Myocyte (in vitro differentiated cells): ENCODE measurements around the gene NPTX1. TPM values are rescaled to one million over a fixed set of nuclear protein-coding genes. Genes with fewer than 3 reads are reported as not detected.

Experiments
- DNase-seq: peaks from one replicate; pipeline ENCODE4 v3.0.0-alpha.2; 2012; ENCODE audit warnings: low read depth
- total RNA-seq: library from RNA; depleted of rRNA; stranded (reverse); fragments of >200 nt; gene quantifications from 2 replicates; pipeline ENCODE4 v1.2.3, GENCODE V29; 2014

The NPTX1 gene
- total RNA-seq, 1 donor from 2014 or later, result 0.24 TPM

GRCh38 chr17:80445007-80445725 lies 31.2 kb downstream of the NPTX1 start:
- no peak for DNase-seq

- no peak for DNase-seq
Observed at GRCh38 chr17:80444644-80444979, 31.8 kb downstream of the NPTX1 start.

- no peak for DNase-seq
Observed at GRCh38 chr17:80443916-80444643, 32.3 kb downstream of the NPTX1 start.

GRCh38 chr17:80443498-80443897 lies 32.9 kb downstream of the NPTX1 start:
- no peak for DNase-seq

- no peak for DNase-seq
Observed at GRCh38 chr17:80442764-80443163, 33.6 kb downstream of the NPTX1 start.

GRCh38 chr17:80442323-80442659 lies 34.1 kb downstream of the NPTX1 start:
- no peak for DNase-seq

- no peak for DNase-seq
Observed at GRCh38 chr17:80441598-80442322, 34.6 kb downstream of the NPTX1 start.

- DNase-seq, result peak; percentile 63
Observed at GRCh38 chr17:80441133-80441578, 35.3 kb downstream of the NPTX1 start.

- no peak for DNase-seq
Observed at GRCh38 chr17:80439499-80439898, 36.9 kb downstream of the NPTX1 start.

GRCh38 chr17:80438806-80439205 lies 37.6 kb downstream of the NPTX1 start:
- no peak for DNase-seq

GRCh38 chr17:80437532-80437931 lies 38.9 kb downstream of the NPTX1 start:
- DNase-seq, result no peak

GRCh38 chr17:80433916-80434666 lies 42.3 kb downstream of the NPTX1 start:
- DNase-seq, result no peak

- no peak for DNase-seq
Observed at GRCh38 chr17:80432961-80433550, 43.4 kb downstream of the NPTX1 start.

- no peak for DNase-seq
Observed at GRCh38 chr17:80432350-80432955, 44.0 kb downstream of the NPTX1 start.

GRCh38 chr17:80431246-80432195 lies 44.9 kb downstream of the NPTX1 start:
- DNase-seq, result no peak

GRCh38 chr17:80430446-80431245 lies 45.8 kb downstream of the NPTX1 start:
- DNase-seq, result no peak

GRCh38 chr17:80429356-80430275 lies 46.8 kb downstream of the NPTX1 start:
- no peak for DNase-seq

GRCh38 chr17:80428796-80429195 lies 47.6 kb downstream of the NPTX1 start:
- no peak for DNase-seq
